ENCODE measurements around the gene KCNN3. TPM values are rescaled to one million over a fixed set of nuclear protein-coding genes. Genes with fewer than 3 reads are reported as not detected.

KCNN3 gene
- total RNA-seq, 1 experiment from 2014 or later, result 0.26 TPM

DNA sequence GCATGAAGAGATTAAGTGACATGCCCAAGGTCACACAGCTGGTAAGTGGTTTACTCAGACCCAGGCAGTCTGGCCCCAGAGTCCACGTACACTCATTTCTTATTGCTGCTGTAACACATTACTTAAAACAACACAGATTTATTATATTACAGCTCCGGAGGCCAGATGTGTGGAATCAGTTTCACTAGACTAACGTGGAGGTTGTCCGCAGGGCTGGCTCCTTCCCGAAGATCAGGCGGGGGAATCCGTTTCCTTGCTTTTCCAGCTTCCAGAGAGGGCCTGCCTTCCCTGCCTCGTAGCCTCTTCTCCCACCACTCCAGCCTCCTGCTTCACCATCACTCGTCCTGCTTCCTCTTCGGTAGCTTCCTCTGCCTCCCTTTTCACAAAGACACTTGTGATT, 81.2 kb downstream of the KCNN3 start:
- Histone ChIP-seq H3K9me3 (ENCODE audit: low read length) (no peaks in the 10 kb centered on the region), H3K27ac (ENCODE audit: low read length) (no peak overlapping the region), H3K79me2 (ENCODE audit: low read length) (no peaks in the 10 kb centered on the region), H3F3A (ENCODE audit: low read length, unreplicated experiment) (no peaks in the 10 kb centered on the region), H3K4me2 (ENCODE audit: low read length) (no peak overlapping the region), H3K27me3 (ENCODE audit: low read length) (peaks cover 25% of the 10 kb centered on the region), H3K4me1 (ENCODE audit: insufficient read depth, low read length) (peaks cover 9% of the 10 kb centered on the region), H4K20me1 (ENCODE audit: low read length) (no peaks in the 10 kb centered on the region), H2AFZ (ENCODE audit: low read length) (no peak overlapping the region), H3K36me3 (ENCODE audit: low read depth, low read length) (no peaks in the 10 kb centered on the region), H3K9ac (ENCODE audit: low read length) (no peak overlapping the region), H3K9me2 (replicated peaks; ENCODE audit: low read length) (no peaks in the 10 kb centered on the region), H3K4me3 (ENCODE audit: low read length) (no peak overlapping the region)
- ChIA-PET POLR2A (ENCODE audit: unreplicated experiment) (no interaction called here), CTCF (no interaction called here)
- no peak for DNase-seq
- intact Hi-C loops (cut with micrococcal nuclease), result no loop called here
- no TSS peak for BruUV-seq (replicated peaks)
- TF ChIP-seq EZH2 (IDR thresholded peaks at IDR 0.05; ENCODE audit: low read length, unreplicated experiment) (no peak), EZH2phosphoT487 (IDR thresholded peaks at IDR 0.05; ENCODE audit: borderline replicate concordance, low read length) (no peak)
- TF ChIP-seq, protein P1, sequence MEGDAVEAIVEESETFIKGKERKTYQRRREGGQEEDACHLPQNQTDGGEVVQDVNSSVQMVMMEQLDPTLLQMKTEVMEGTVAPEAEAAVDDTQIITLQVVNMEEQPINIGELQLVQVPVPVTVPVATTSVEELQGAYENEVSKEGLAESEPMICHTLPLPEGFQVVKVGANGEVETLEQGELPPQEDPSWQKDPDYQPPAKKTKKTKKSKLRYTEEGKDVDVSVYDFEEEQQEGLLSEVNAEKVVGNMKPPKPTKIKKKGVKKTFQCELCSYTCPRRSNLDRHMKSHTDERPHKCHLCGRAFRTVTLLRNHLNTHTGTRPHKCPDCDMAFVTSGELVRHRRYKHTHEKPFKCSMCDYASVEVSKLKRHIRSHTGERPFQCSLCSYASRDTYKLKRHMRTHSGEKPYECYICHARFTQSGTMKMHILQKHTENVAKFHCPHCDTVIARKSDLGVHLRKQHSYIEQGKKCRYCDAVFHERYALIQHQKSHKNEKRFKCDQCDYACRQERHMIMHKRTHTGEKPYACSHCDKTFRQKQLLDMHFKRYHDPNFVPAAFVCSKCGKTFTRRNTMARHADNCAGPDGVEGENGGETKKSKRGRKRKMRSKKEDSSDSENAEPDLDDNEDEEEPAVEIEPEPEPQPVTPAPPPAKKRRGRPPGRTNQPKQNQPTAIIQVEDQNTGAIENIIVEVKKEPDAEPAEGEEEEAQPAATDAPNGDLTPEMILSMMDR (conservative IDR thresholded peaks at IDR 0.05; ENCODE audit: low read depth, low read length), result no peak
- ATAC-seq, result no peak

DNA sequence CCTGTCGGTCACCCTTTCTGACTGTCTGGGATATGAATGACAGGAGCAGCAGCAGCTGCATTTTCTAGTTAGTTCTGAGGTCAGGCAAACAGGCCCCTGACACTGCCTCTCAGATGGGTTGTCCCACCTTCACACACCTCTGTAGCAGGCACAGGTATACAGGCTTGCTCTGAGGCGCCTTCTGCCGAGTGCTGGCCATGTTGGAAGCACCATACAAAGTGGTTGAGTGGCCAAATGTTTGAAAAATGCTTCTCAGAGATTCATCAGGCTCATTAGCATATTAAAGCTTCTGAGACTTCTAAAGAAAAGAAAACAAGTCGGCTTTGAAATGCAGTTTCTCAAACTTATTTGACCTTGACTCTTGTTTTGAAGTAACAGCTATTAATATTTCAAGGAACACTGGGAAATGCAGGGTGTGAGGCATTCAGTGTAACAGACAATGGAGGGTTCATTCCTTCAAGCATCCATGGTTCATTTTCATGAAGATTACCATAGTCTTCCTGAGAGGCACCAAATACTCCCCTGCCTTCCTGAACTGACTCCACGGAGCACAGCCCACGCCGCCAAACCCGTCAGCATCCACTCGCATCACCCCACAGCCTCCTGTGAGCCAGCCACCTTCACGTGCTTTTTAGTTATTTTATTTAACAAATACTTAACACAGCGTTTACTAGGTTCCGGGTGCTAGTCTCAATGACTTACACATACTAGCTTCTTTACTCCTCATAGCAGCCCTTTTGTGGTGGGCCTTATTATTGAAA, 81.8 kb downstream of the KCNN3 start:
- ATAC-seq (no peak), DNase-seq (no peak)
- BruUV-seq (replicated peaks), result no TSS peak
- peaks cover 25% of the 10 kb centered on the region for H3K27me3 ChIP-seq (ENCODE audit: low read length)
- ChIA-PET POLR2A (ENCODE audit: unreplicated experiment) (no interaction called here), CTCF (interaction anchor here (0.6 kb wide), 1 partner anchor 49 kb away, joined by 3 read pairs; no protein-coding TSS in a partner anchor)
- no peak overlapping the region for H3K4me3 ChIP-seq (ENCODE audit: low read length)
- no peaks in the 10 kb centered on the region for H3K36me3 ChIP-seq (ENCODE audit: low read depth, low read length)
- no peak overlapping the region for H3K27ac ChIP-seq (ENCODE audit: low read length)
- H4K20me1 ChIP-seq (ENCODE audit: low read length), result no peaks in the 10 kb centered on the region
- no peaks in the 10 kb centered on the region for H3K9me2 ChIP-seq (replicated peaks; ENCODE audit: low read length)
- H3K4me2 ChIP-seq (ENCODE audit: low read length), result no peak overlapping the region
- no peaks in the 10 kb centered on the region for H3K9me3 ChIP-seq (ENCODE audit: low read length)
- peaks cover 9% of the 10 kb centered on the region for H3K4me1 ChIP-seq (ENCODE audit: insufficient read depth, low read length)
- no peak overlapping the region for H3K9ac ChIP-seq (ENCODE audit: low read length)
- H3K79me2 ChIP-seq (ENCODE audit: low read length), result no peaks in the 10 kb centered on the region
- intact Hi-C loops (cut with micrococcal nuclease), result no loop called here
- H3F3A ChIP-seq (ENCODE audit: low read length, unreplicated experiment), result no peaks in the 10 kb centered on the region
- no peak overlapping the region for H2AFZ ChIP-seq (ENCODE audit: low read length)
- TF ChIP-seq, protein P1 (conservative IDR thresholded peaks at IDR 0.05; ENCODE audit: low read depth, low read length), result no peak
- TF ChIP-seq EZH2 (IDR thresholded peaks at IDR 0.05; ENCODE audit: low read length, unreplicated experiment) (no peak), EZH2phosphoT487 (IDR thresholded peaks at IDR 0.05; ENCODE audit: borderline replicate concordance, low read length) (no peak)
